NCI-H146 treated with DMSO at 0.1 percent for 48 hours (cell line): ENCODE data around the gene GALNT13.
A peak's percentile ranks its signal among the peaks of the same experiment; 100 is the strongest.
"Not testable (repeated sequence)": the region's sequence is repeated elsewhere in the genome, so short reads cannot be mapped to it uniquely, and the experiment has no call there.

Source experiments
- DNase-seq: peaks from one replicate; lab custom pipeline; 2025; ENCODE audit not compliant: unreplicated experiment; lab: John Stamatoyannopoulos, UW

GALNT13 gene

GRCh38 chr2:154462634-154463033 is 590.9 kb downstream of the GALNT13 start:
- no peak for DNase-seq

DNA sequence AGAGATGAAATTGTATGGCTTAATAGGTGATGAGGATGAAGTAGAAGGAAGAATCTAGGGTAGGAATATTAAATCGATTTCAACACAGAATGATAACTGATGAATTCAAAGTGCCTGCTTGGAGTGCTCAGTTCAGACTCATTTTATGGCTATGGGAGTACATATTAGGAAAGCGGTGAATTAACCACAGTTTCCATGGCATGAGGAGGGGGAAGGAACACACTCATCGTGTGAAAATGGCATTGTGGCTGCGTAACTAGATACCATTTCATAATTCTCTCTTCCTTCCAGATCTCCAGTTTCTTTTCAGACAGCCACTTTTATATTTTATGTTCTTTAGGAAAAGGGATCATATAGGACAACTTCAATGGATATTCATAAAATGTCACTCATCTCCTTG is 594.5 kb downstream of the GALNT13 start:
- DNase-seq: no peak

DNA sequence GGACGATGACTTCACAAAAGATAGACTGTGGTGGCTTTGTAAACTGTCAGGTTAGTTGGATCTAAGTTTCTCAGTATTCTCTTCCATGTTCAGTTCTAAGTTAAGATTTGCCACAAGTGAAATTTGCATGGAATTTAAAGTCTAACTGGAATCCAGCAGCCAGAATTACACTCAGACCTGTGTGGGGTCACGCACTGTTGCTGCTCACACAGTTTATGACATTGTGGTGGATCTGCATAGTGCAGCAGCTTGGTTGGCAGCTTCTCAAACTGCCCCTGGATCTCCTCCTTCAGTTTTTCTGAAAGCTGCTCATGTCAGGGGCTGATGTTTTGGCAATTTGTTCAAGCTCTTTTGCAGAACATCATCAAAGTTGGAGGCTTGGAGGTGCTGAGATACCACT is 598.7 kb downstream of the GALNT13 start:
- DNase-seq: no peak

DNA sequence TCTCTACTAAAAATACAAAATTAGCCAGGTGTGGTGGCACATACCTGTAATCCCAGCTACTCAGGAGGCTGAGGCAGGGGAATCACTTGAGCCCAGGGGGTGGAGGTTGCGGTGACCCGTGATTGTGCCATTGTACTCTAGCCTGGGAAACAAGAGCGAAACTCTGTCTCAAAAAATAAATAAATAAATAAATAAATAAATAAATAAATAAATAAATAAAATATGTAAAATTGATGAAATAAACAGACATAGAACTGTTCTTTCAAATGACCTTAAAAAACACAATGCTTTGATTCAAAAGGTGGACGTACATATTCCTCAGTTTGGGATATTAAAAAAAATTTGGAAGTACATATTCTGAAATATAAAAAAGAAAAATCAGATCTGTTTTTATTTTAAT is 599.8 kb downstream of the GALNT13 start:
- DNase-seq: not testable (repeated sequence)

DNA sequence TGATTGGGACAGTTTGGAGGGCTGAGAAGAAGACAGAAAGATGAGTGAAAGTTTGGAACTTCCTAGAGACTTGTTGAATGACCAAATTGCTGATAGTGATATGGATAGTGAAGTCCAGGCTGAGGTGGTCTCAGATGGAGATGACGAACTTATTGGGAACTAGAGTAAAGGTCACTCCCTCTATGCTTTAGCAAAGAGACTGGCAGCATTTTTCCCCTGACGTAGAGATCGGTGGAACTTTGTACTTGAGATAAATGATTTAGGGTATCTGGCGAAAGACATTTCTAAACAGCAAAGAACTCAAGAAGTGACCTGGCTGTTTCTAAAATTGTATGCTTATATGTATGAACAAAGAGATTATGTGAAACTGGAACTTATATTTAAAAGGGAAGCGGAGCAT is 605.6 kb downstream of the GALNT13 start:
- no peak for DNase-seq

GRCh38 chr2:154480521-154480920 is 608.8 kb downstream of the GALNT13 start:
- DNase-seq: no peak

- no peak for DNase-seq
Observed at GRCh38 chr2:154481336-154481735, 609.6 kb downstream of the GALNT13 start.

GRCh38 chr2:154484338-154485099 is 612.8 kb downstream of the GALNT13 start:
- peak; percentile 7 for DNase-seq

DNA sequence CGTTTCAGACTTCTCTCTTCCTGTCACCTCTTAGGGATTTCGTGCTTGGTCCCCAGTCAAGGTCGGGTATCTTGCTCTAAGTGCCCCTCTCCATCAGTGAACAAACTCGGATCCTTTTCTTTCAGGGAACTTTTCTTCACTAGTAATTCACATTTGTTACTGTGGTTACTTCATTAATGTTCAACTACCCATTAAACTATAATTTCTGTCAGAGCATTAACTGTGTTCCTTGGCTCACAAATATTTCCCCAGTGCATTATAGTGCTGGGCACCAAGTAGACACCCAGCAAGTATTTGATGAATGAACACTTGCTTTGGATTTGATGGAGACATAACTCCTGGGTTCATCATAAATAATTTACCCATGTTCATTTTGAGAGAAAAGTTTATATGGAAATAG is 617.1 kb downstream of the GALNT13 start:
- DNase-seq: no peak

- DNase-seq: no peak
Observed at GRCh38 chr2:154489266-154489858, 617.6 kb downstream of the GALNT13 start.

- DNase-seq: no peak
Observed at GRCh38 chr2:154490530-154490929, 618.8 kb downstream of the GALNT13 start.

- no peak for DNase-seq
Observed at GRCh38 chr2:154495455-154495868, 623.7 kb downstream of the GALNT13 start.

DNA sequence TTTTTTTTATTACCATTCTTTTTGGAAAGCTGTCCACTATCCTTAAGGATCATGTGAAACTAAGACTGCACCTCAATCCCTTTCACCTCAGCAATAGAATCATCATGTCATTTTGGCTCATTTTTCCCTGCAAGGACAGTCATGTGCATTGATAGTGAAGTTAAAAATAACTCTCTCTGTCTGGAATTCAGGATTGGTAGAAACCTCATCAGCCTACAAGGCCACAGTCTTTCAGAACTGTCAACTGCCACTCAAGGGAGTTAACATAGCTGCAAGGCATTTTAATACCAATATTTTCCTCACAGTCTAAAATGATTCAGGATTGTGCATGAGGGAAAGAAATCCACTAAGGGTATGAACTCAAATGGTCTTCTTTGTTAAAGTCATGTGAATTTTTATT is 625.3 kb downstream of the GALNT13 start:
- DNase-seq: no peak
